Diencephalon (tissue), 1 donor: Measurements from ENCODE around the gene JPT1. TPM values are rescaled to one million over a fixed set of nuclear protein-coding genes. Genes with fewer than 3 reads are reported as not detected.

Experiments
- small RNA-seq: library from RNA; depleted of rRNA; stranded (forward); fragments of <200 nt; gene quantifications from one replicate; pipeline ENCODE3, GENCODE V24; 2014
- total RNA-seq: library from RNA; depleted of rRNA; stranded (reverse); fragments of >200 nt; gene quantifications from one replicate; pipeline ENCODE4 v1.2.3, GENCODE V29; 2014

JPT1 gene, protein sequence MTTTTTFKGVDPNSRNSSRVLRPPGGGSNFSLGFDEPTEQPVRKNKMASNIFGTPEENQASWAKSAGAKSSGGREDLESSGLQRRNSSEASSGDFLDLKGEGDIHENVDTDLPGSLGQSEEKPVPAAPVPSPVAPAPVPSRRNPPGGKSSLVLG
- 563 TPM for total RNA-seq

DNA sequence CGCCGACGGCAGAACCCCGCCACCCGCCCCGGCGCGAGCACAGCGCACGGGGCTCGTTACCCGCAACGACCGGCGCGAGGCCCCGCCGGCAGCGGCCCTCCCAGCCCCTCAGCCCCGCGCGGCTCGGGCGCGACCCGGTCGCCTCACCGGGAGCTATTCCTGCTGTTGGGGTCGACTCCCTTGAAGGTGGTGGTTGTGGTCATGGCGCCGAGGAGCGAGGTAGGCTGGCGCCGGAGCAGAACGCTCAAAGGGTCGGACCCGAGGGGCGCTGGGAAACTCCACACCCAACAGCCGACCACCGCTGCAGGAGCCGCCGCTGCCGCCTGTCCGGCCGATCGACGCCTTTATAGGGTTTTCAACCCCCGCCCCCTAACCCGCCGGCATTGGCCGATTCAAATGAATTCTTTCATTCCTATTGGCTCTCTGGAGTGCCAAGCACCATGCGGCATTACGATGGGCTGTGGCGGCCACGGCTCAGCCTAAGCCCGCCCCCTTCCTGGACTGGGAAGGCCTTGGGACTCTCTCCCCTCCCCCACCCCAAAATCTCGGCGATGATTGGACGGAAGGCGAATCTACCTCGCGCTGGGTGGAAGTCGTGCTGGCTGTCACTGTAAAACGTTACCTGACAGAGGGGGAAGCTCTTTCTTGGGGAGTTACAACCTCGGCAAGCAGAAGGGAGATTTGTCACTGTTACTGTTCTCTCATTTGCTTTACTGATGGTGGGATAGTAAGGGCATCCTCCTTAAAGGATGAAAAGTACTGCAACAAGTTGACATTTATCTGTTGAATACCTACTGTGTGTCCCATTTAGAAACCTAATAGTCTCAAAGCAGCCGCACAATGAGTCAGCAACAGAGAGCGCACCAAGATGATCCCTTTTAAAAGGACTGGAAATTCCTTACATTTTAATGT lies at the start of gene JPT1:
Gene JPT1, minus strand, starts transcription at position 318 of the 912 bp plus-strand sequence. Its CDS starts 115 bp downstream, at position 203.

DNA sequence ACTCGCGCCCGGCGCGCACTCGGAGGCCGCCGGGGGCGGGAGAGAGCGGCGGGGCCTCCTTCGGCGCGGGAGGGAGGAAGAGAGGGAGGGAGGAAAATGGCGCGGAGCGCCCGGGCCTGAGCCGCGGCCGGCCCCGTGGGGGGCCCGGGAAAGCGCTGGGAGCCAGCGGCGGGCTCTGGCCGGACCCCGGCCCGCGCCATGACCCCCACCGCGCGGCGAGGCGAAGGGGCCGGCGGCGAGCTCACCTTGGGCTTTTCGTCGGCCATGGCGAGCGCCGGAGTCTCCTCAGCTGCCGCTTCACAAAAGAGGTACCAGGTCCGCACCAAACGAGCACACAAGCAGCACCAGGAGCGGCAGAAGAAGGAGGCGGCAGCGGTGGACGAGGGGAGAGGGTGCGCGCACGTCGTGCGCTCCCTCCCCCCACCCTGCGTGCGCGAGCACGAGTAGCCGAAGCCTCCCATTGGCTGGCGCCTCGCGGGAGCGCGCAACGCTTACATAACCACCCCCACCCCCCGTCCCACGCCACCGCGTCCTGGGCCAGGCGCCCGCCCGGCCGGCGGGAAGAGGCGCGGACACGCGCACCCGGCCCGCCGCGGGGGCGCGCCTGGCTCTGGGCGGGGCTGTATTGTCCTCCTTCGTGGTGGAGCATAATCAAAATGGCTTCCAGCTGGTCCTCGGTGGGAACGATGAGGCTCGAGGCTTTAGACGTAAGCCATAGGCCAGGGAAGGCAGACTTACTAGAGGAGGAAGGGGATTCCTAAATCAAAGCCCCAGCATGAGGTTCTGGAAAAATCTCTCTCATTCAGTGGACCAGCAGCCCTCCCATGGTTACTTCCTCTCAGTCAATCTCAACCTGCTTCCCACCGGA lies 28.5 kb upstream of the JPT1 start, which contains the start of gene SUMO2:
Gene SUMO2, minus strand, starts transcription at position 391 of the 868 bp plus-strand sequence. Its CDS starts 125 bp downstream, at position 266.

DNA sequence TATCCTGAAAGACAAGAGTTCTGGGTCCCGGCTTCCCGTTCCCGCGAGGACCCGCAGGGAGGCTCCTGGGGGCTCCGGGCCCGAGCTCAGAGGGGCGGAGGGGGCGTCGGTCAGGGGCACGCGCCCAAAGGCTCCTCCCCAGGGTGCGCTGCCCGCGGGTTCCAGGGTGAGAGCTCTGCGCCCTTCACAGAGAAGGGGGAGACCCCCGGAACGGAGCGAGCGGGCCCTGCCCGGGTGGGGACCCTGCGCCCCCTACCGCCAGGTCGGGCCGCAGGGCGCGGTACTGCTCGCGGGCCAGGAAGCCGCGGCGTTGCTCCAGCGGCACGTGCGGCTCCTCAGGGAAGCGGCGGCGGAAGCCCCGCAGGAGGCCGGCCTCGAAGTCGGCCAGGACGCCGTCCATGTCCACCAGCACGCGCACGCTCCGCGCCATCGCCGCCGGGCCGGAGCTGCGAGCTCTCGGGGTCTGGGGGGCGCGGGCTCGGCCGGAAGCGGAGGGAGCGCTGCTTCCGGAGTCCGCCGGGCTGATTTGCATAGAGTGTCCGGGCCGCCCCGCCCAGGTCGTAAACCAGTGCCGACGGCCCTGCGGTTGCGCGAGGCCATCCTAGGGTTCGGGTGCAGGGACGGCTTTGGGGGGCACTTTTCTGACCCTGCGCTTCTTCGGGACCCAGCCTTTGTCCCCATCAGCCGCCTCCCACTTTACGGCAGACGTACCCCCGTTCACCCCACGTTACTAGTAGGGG lies 22.9 kb downstream of the JPT1 start, which contains the start of gene NT5C:
Gene NT5C, minus strand, starts transcription at position 465 of the 740 bp plus-strand sequence. Its CDS starts 35 bp downstream, at position 430.

DNA sequence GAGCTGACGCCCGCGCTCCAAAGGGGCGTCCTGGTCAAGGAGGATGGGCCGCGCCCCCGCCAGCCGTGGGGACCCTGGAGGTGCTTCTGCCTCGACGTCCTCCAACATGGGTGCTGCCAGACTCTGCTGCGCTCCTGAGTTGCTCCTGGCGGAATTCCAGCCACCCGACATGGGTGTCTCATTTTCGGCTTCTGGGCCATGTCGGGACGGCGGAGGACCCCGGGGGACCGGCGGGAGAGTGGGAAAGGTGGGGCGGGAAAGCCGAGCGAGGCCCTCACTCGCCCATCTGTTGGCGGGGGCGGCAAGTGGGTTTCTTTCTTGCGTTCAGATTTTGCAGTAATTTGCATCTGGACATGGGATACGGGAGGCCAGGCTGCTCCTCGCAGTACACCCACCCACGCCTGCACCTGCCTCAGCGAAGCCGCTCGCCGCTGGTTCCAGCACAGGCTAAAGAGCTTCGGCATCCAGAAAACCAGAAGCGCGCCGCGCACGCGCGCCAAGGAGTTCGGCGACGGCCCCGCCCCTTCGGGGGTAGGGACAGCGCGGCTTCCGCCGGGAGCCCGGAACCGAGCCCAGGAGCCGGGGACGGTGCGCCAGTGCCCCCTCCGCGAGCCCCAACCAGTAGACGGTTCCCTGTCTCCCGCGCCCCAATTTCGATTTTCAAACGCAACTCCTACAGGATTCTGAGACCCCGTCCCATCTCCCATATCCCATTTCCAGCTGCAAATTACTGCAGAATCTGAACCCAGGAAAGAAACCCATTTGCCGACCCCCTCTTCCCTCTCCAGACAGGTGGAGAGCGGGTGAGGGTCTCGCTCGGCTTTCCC lies 44.7 kb downstream of the JPT1 start, which contains the start of gene ARMC7:
Gene ARMC7, plus strand, starts transcription at position 563 of the 827 bp plus-strand sequence. CDS start 320 bp downstream, outside the sequence.

DNA sequence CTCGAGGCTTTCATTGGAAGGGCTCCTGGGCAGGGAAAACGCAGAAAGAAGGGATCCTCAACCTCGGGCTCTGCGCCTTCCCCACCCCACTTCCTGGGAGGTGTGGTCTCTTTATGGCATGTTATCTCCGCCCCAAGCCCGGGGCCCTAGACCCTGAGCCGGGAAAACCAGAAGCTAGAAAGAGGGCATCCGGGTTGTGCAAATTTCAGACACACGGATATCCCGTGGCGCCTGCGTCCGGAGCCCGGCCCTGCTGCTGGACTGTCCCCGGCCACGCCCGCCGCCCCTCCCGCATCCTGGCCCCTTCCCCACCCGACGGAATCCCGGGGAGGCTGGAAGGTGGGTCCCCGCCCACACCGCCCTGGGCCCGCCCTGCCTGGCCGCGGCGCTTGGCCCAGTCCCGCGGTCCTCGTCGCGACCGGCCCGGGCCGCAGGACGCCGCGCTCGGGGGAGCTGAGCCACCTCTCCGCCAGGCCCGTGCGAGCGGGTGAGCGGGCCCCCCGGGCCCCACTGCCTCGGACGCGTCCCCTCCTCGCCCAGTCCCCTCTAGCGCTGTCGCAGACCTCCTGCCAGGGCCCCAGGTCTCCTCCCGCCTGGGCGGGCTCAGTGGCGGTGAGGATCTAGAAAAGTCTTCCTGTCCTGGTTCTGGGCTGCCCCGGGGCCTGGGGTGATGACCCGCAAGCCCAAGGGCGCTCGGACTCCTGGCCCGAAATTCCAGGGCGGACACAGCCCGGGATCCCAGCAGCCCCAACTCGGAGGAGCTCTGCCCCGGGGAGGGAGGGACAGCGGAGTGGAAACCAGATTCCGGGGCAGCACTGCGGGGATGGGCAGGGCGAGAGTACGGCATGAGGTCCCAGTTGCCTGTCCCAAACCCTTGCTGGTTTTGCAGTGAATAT lies 66.5 kb downstream of the JPT1 start, which contains the start of gene SLC16A5:
Gene SLC16A5, plus strand, starts transcription at position 397 of the 896 bp plus-strand sequence. CDS start 5,683 bp downstream, outside the sequence.

Small RNA genes lying within 50 kb of the gene (small RNA-seq; reads per million reads assigned to genes)
- gene RF00019: not detected

Other genes with a start within 250 kb of the JPT1 start
- 0.46 TPM for gene USH1G, start 231.3 kb downstream of the JPT1 start, total RNA-seq
- gene OTOP2, start 230.2 kb downstream of the JPT1 start, total RNA-seq: not detected
- gene OTOP3, start 218.6 kb downstream of the JPT1 start, total RNA-seq: not detected
- gene HID1, start 181.8 kb downstream of the JPT1 start, total RNA-seq: 25.1 TPM
- 7.2 TPM for gene CDR2L, start 166.9 kb downstream of the JPT1 start, total RNA-seq
- gene MRPL58, start 141.8 kb downstream of the JPT1 start, total RNA-seq: 13.4 TPM
- gene ATP5PD, start 107.5 kb downstream of the JPT1 start, total RNA-seq: 146 TPM
- 51.2 TPM for gene KCTD2, start 107.3 kb downstream of the JPT1 start, total RNA-seq
- gene SLC16A5, start 66.6 kb downstream of the JPT1 start, total RNA-seq: 2.1 TPM
- gene ARMC7, start 44.5 kb downstream of the JPT1 start, total RNA-seq: 3.0 TPM
- gene NT5C, start 22.8 kb downstream of the JPT1 start, total RNA-seq: 32.3 TPM
- gene SUMO2, start 28.4 kb upstream of the JPT1 start, total RNA-seq: 146 TPM
- gene NUP85, start 51.2 kb upstream of the JPT1 start, total RNA-seq: 23.1 TPM
- 18.9 TPM for gene GGA3, start 107.1 kb upstream of the JPT1 start, total RNA-seq
- 46.6 TPM for gene MRPS7, start 107.4 kb upstream of the JPT1 start, total RNA-seq
- gene MIF4GD, start 116.7 kb upstream of the JPT1 start, total RNA-seq: 8.3 TPM
- 8.8 TPM for gene SLC25A19, start 134.9 kb upstream of the JPT1 start, total RNA-seq